Progenitor cell of endocrine pancreas (in vitro differentiated cells): Measurements from ENCODE around the gene OR4N5. TPM values are rescaled to one million over a fixed set of nuclear protein-coding genes. Genes with fewer than 3 reads are reported as not detected.

Source experiments
- DNase-seq: peaks from one replicate; pipeline ENCODE4 v3.0.0; 2021; ENCODE audit warnings: low spot score; ENCODE audit not compliant: unreplicated experiment
- H3K27ac Mint-ChIP-seq: 2 replicates; pipeline ENCODE4 v1.8.0; 2021; ENCODE audit warnings: mild to moderate bottlenecking, moderate library complexity, mixed read lengths
- H3K27me3 Mint-ChIP-seq: 2 replicates; pipeline ENCODE4 v1.8.0; 2021; ENCODE audit warnings: mixed read lengths
- H3K36me3 Mint-ChIP-seq: 2 replicates; pipeline ENCODE4 v1.8.0; 2022; ENCODE audit warnings: mixed read lengths; ENCODE audit not compliant: insufficient read depth
- H3K4me1 Mint-ChIP-seq: 2 replicates; pipeline ENCODE4 v1.8.0; 2021; ENCODE audit warnings: low read depth, mixed read lengths
- H3K4me3 Mint-ChIP-seq: 2 replicates; pipeline ENCODE4 v1.8.0; 2021; ENCODE audit warnings: low read depth, mild to moderate bottlenecking, moderate library complexity, mixed read lengths
- H3K9me3 Mint-ChIP-seq: 2 replicates; pipeline ENCODE4 v1.8.0; 2021; ENCODE audit warnings: low read depth, mixed read lengths
- total RNA-seq: library from RNA; stranded (reverse); gene quantifications from 2 replicates; pipeline ENCODE4 v1.2.1, GENCODE V29; 2021
- TF ChIP-seq, protein P1 (sequence below): fragments of 200-600 bp; sonication (generic); IDR thresholded peaks from one replicate; pipeline ENCODE4 v1.5.0; 2021; ENCODE audit warnings: antibody characterized with exemption, mild to moderate bottlenecking; ENCODE audit not compliant: unreplicated experiment

Gene OR4N5
- total RNA-seq, 1 donor from 2014 or later, result not detected

DNA sequence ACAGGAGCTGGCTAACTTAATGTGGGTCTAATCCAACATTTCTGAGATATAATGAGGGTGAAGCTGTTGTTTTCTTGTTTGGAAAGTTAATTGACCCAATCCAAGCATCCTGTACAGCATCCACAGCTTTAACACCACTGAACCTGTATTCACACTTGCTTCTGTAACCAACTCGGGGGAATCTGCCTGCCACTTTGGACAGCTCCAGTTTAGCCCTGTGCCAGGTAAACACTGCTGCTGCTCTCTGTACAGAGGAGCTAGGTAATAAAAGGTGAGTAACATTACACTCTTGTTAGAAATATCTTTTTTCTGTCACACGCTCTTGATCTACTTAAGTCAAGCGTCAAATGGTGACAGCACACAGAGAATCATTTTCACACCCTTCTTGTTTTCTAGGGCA is 52.8 kb downstream of the OR4N5 start:
- Mint-ChIP-seq H3K36me3 (no peaks in the 10 kb centered on the region), H3K4me3 (no peak overlapping the region), H3K27me3 (no peaks in the 10 kb centered on the region), H3K4me1 (no peaks in the 10 kb centered on the region), H3K9me3 (peaks cover 57% of the 10 kb centered on the region), H3K27ac (no peak overlapping the region)
- TF ChIP-seq, protein P1, sequence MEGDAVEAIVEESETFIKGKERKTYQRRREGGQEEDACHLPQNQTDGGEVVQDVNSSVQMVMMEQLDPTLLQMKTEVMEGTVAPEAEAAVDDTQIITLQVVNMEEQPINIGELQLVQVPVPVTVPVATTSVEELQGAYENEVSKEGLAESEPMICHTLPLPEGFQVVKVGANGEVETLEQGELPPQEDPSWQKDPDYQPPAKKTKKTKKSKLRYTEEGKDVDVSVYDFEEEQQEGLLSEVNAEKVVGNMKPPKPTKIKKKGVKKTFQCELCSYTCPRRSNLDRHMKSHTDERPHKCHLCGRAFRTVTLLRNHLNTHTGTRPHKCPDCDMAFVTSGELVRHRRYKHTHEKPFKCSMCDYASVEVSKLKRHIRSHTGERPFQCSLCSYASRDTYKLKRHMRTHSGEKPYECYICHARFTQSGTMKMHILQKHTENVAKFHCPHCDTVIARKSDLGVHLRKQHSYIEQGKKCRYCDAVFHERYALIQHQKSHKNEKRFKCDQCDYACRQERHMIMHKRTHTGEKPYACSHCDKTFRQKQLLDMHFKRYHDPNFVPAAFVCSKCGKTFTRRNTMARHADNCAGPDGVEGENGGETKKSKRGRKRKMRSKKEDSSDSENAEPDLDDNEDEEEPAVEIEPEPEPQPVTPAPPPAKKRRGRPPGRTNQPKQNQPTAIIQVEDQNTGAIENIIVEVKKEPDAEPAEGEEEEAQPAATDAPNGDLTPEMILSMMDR, result no peak
- no peak for DNase-seq

DNA sequence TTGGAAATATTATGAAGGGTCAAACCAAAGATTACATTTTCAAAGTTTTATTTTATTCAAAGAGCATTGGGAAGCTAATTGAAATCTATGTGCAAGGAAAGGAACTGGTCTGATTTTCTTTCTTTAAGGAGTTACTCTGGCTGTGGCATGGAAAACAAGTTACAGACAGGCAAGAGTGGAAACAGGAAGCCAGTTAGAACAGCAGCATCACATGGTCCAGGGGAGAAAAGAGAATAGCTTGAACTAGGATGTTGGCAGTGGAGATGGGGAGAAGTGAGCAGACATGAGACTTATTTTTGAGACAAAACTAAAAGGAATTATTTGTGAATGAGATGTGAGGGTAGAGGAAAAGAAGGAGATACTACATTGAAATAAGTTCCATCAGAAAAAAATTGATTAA is 55.5 kb downstream of the OR4N5 start:
- Mint-ChIP-seq H3K27me3 (no peaks in the 10 kb centered on the region), H3K36me3 (no peaks in the 10 kb centered on the region), H3K9me3 (peaks cover 51% of the 10 kb centered on the region), H3K27ac (no peak overlapping the region), H3K4me3 (no peak overlapping the region), H3K4me1 (no peaks in the 10 kb centered on the region)
- DNase-seq, result no peak
- TF ChIP-seq, protein P1, result no peak

Other genes starting within 250 kb of the OR4N5 start
- not detected in 2 replicates for gene OR4K5, start 218.2 kb upstream of the OR4N5 start, total RNA-seq
- not detected in 2 replicates for gene OR4K1, start 207.9 kb upstream of the OR4N5 start, total RNA-seq
- gene OR4K15, start 163.2 kb upstream of the OR4N5 start, total RNA-seq, result not detected in 2 replicates
- not detected in 2 replicates for gene OR4Q2, start 136.7 kb upstream of the OR4N5 start, total RNA-seq
- not detected in 2 replicates for gene OR4K14, start 119.5 kb upstream of the OR4N5 start, total RNA-seq
- not detected in 2 replicates for gene OR4K13, start 102.8 kb upstream of the OR4N5 start, total RNA-seq
- gene OR4L1, start 78.8 kb upstream of the OR4N5 start, total RNA-seq, result not detected in 2 replicates
- not detected in 2 replicates for gene OR4K17, start 28.1 kb upstream of the OR4N5 start, total RNA-seq
- not detected in 2 replicates for gene OR11G2, start 52.1 kb downstream of the OR4N5 start, total RNA-seq
- gene OR11H6, start 84.9 kb downstream of the OR4N5 start, total RNA-seq, result not detected in 2 replicates
- not detected in 2 replicates for gene OR11H7, start 90.2 kb downstream of the OR4N5 start, total RNA-seq
- gene OR11H4, start 100.5 kb downstream of the OR4N5 start, total RNA-seq, result not detected in 2 replicates
- gene TTC5, start 167.1 kb downstream of the OR4N5 start, total RNA-seq, result 29.4 and 30.0 TPM in 2 replicates
- gene CCNB1IP1, start 194.5 kb downstream of the OR4N5 start, total RNA-seq, result 112 and 122 TPM in 2 replicates
- 32.2 and 35.6 TPM in 2 replicates for gene PARP2, start 204.8 kb downstream of the OR4N5 start, total RNA-seq